Astrocyte (in vitro differentiated cells and primary cell): ENCODE measurements around the gene PCK2.

Experiments used
- CTCF ChIP-seq: IDR thresholded peaks from 2 replicates; pipeline ENCODE4 v1.5.1; 2011; ENCODE audit warnings: low read depth, mild to moderate bottlenecking, inconsistent platforms, low read length, moderate library complexity; ENCODE audit not compliant: insufficient read depth
- EZH2 ChIP-seq: IDR thresholded peaks from 2 replicates; pipeline ENCODE4 v1.6.1; 2012; ENCODE audit warnings: mild to moderate bottlenecking, low read length, inconsistent platforms; ENCODE audit not compliant: insufficient read depth

- no peak for TF ChIP-seq CTCF
- no peak for TF ChIP-seq EZH2
Observed at GRCh38 chr14:24139272-24139934, 45.3 kb downstream of the PCK2 start.
